KOPT-K1 (cell line): Measurements from ENCODE around the gene SDE2.

ENCODE experiments used
- H3K27ac ChIP-seq: fragments of 200-600 bp; sonication (generic); 2 replicates; pipeline ENCODE4 v1.5.1; 2016; ENCODE audit warnings: antibody characterized with exemption, mild to moderate bottlenecking, low read depth, low read length; ENCODE audit not compliant: poor library complexity, severe bottlenecking
- H3K36me3 ChIP-seq: fragments of 200-600 bp; sonication (generic); 2 replicates; pipeline ENCODE4 v1.5.1; 2017; ENCODE audit warnings: antibody characterized with exemption, mild to moderate bottlenecking, low read length, moderate library complexity; ENCODE audit not compliant: insufficient read depth
- H3K9me3 ChIP-seq: fragments of 200-600 bp; sonication (generic); 2 replicates; pipeline ENCODE4 v1.5.1; 2017; ENCODE audit warnings: antibody characterized with exemption, low read length, mild to moderate bottlenecking; ENCODE audit not compliant: insufficient read depth, poor library complexity, severe bottlenecking

SDE2 gene

DNA sequence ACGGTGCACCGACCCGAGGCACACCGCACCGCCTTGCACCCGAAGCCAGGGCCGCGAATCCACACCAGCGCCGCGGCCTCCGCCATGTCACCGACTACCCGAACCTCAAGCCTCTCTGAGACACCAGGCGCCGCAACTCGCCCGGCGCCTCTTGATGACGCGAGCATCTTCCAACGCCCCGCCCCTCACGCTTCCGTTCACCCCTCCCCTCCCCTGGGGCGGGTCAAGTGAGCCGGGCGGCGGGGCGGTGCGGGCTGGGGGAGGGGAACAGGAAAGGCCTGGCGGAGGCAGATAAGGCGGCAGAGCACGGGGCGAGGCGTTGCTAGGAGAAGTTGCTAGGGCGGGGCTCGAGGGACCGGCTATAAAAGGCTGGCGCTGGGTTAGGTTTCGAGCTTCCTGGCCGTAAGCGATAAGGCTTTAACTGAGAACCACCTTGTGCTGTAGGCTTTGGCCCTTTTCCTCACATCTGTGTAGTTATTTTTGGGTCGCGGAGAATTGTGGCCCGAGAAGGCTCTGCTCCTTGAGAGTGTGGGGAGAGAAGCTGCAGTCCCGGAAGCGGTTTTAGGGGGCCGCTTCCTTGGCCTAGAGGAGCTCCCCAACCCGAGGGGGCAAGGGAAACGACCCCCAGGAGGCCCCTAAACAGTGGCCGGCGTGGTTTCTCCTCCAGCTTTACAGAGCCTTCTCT, at the start of gene SDE2:
SDE2 (minus strand) TSS at position 117 of the 685 bp plus-strand sequence; CDS start at position 86, 31 bp downstream.
- Histone ChIP-seq H3K36me3 (peaks cover 18% of the 10 kb centered on the region), H3K9me3 (no peaks in the 10 kb centered on the region), H3K27ac (peak within 1 kb of the TSS; percentile 91)

DNA sequence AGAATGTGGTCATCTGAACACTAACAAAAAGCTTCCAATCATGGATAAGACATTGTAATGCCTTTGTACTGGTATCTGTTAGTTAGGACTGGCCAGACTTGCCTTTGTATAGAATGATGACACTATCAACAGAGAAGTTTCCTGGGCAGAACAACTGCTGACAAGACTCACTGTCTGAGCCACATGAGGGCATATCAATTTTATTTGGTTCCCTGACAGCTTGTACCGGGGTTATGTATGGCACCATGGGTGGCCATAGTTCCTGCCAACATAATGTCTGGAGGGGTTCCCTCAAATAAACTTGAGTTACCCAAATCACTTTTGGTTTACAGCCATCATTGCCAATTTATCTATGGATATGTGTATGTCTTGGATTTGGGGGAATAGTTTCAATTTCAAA, 49.7 kb upstream of the SDE2 start:
- H3K9me3 ChIP-seq = no peaks in the 10 kb centered on the region
- no peak overlapping the region for H3K27ac ChIP-seq
- no peaks in the 10 kb centered on the region for H3K36me3 ChIP-seq

DNA sequence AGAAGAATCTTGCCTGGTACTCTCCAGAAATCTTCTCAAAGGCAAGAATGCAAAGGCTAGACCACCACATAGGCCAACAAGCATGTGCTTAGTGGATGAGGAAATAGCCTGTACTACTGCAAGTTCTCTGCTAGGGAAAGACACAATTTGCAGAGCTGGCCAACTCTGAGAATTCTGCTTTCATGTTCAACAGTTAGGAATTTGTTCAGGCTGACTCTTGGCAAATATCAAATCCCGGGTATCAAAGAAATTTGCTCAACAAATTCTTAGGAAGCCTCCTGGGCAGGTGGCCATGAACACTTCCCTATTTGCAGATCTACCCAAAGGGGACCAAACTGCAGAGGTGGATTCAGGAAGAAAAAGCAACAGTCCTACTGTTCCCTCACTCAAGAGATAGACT, 48.4 kb upstream of the SDE2 start:
- Histone ChIP-seq H3K27ac (no peak overlapping the region), H3K9me3 (no peaks in the 10 kb centered on the region), H3K36me3 (no peaks in the 10 kb centered on the region)

DNA sequence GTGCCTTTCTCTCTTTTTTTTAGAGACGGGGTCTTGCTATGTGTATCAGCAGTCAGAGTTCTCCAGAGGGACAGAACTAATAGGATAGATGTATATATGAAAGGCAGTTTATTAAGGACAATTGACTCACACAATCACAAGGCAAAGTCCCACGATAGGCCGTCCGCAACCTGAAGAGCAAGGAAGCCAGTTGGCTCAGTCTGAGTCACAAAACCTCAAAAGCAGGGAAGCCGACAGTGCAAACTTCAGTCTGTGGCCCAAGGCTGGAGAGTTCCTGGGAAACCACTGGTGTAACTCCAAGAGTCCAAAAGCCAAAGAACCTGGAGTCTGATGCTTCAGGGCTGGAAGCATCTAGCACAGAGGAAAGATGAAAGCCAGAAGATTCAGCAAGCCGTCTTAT, 47.1 kb upstream of the SDE2 start:
- Histone ChIP-seq H3K9me3 (no peaks in the 10 kb centered on the region), H3K36me3 (no peaks in the 10 kb centered on the region), H3K27ac (no peak overlapping the region)

DNA sequence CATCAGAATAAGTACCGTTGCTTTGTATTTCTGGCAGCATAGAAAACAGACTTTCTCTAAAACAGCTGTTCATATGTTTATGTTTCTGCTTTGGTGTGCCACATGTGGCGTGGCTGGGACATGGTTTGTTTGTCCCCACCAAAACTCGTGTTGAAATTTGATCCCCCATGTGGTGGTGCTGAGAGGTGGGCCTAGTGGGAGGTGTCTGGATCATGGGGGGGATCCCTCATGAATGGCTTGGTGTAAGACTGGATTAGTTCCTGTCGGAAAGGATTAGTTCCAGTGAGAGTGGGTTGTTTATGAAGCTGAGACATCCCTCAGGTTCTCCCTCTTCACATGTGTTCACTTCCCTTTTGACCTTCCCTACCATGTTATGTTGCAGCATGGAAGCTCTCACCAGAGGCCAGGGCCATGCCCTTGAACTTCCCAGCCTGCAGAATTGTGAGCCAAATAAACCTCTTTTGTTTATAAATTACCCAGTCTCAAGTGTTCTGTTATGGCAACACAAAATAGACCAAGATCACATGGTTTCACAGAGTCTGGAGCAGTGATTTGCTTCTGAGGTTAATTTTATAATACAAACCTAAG, 45.5 kb upstream of the SDE2 start:
- no peak overlapping the region for H3K27ac ChIP-seq
- no peaks in the 10 kb centered on the region for H3K9me3 ChIP-seq
- no peaks in the 10 kb centered on the region for H3K36me3 ChIP-seq

DNA sequence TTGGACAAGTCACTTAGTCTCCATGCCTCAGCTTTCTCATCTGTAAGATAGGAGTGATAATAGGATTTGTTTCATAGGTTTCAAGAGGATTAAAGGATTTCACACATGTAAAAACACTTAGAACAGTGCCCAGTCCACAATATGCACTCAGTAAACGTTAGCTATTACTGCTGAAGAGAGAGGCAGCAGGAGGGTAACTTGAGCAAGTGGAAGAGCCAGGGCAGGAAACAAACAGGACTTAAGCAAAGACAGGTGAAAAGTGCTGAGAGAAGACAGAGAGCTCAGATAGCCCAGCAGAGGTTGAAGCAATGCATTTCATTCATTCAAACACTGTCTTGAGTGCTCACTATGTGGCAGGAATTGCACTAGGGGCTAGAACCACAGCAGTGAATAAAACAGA, 42.3 kb upstream of the SDE2 start:
- Histone ChIP-seq H3K36me3 (no peaks in the 10 kb centered on the region), H3K27ac (no peak overlapping the region), H3K9me3 (no peaks in the 10 kb centered on the region)

DNA sequence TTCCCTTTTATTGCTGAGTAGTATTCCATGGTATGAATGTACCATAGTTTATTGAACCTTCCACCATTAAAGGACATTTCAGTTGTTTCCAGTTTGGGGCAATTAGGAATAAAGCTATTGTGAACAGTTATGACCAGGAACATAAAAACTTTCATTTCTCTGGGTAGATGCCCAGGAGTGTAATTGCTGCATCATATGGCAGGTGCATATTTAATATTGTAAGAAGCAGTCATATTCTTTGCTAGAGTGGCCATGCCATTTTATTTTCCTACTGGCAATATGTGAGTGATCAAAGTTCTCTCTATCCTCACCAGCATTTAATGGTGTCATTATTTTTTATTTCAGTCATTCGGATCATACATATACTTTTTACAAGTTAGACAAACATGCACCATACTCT, 39.5 kb upstream of the SDE2 start:
- no peaks in the 10 kb centered on the region for H3K9me3 ChIP-seq
- no peaks in the 10 kb centered on the region for H3K36me3 ChIP-seq

DNA sequence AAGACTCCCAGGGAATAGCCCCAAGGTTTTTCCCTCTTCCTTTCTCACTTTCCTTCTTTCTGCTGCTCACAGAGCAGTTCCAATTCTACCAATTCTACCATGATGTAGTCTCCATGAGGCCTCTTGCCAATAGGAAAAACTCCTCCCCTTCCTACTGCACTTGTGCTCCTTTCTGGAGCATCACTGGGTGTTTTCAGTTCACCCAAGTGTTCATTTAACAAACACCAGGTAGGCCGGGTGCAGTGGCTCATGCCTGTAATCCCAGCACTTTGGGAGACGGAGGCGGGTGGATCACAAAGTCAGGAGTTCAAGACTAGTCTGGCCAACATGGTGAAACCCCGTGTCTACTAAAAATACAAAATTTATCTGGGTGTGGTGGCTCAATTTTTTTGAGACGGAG, 36.8 kb upstream of the SDE2 start:
- Histone ChIP-seq H3K9me3 (no peaks in the 10 kb centered on the region), H3K36me3 (no peaks in the 10 kb centered on the region), H3K27ac (no peak overlapping the region)

More for the DNA sequence above, 39.5 kb upstream of the SDE2 start:
- no peak overlapping the region for H3K27ac ChIP-seq

DNA sequence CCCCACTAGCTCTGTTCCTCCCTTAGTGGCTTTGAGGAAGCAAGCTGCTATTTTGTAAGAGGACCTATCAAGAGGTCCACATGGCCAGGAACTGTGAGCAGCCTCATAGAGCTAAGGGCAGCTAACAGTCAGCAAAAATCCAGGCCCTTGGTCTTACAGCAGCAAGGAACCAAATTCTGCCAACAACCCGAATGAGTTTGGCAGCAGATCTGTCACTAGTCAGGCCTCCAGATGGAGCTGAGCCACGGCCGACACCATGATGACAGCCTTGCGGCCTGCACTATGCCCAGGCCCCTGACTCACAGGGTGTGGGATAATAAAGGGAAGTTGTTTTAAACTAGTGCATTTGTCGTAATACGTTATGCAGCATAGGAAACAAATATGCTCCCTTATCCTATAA, 35.3 kb upstream of the SDE2 start:
- H3K27ac ChIP-seq = no peak overlapping the region
- H3K9me3 ChIP-seq = no peaks in the 10 kb centered on the region
- no peaks in the 10 kb centered on the region for H3K36me3 ChIP-seq

DNA sequence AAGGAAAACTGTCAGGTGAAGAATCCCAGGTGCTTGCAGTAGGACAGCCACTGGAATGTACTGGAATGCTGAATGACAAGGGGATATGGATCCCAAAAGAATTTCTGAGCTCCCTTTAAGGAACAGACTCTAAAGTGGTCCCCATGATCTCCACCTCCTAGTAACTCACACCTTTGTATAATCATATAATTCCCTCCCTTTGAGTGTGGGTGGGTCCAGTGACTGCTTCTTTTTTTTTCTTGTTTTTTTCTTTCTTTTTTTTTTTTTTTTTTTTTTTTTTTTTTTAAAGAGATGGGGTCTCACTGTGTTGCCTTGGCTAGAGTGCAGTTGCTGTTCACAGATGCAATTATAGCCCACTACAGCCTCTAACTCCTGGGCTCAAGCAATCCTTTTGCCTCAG, 34.8 kb upstream of the SDE2 start:
- Histone ChIP-seq H3K36me3 (no peaks in the 10 kb centered on the region), H3K9me3 (no peaks in the 10 kb centered on the region), H3K27ac (no peak overlapping the region)

DNA sequence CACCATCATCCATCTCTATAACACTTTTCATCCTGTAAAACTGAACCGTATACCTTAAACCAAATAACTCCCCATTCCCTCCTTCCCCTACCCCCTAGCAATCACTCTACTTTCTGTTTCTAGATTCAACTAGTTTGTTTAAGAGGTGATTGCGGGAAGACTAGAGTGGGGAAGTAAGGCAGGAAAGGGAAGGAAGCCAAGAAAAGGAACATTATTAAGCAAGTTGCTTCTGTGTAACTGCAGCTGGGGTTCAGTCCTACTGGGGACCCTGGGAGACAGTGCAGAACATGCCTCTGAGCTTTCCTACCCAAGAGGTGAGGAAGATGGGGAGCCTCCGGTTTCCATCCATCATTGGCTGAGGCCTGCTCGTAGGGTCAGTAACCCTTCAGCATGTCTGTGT, 34.4 kb upstream of the SDE2 start:
- no peak overlapping the region for H3K27ac ChIP-seq

DNA sequence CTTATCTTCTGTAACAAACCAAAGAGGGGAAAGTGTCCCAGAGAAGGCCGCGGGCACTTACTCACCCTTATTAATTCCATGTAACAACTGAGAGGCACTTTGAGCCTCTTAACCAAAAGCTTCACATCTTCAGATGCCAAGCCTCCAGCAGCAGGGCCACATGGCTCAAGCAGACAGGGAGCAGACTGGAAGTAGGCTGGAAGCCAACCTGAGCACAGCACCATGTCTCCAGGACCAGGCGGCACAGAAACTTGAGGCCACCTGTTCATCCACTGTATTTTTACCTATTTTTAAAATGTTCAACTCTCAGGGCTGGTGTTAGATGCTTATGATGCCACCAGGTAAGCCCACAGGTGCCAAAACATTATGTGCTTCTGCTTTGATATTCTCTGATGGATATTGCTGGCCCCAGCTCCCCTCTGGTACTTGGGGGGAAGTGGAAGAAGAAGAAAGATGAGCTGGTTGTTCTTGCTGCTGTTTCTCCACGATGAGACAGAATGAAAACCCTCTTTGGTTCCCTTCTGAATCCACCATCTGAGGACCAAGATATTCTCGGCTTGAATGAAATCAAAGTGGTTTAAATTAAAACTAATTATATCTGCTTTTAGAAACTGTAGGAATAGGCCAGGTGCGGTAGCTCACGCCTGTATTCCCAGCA, 30.6 kb upstream of the SDE2 start:
- no peaks in the 10 kb centered on the region for H3K9me3 ChIP-seq
- H3K27ac ChIP-seq = no peak overlapping the region
- no peaks in the 10 kb centered on the region for H3K36me3 ChIP-seq

More for the DNA sequence above, 34.4 kb upstream of the SDE2 start:
- H3K9me3 ChIP-seq = no peaks in the 10 kb centered on the region
- H3K36me3 ChIP-seq = no peaks in the 10 kb centered on the region

DNA sequence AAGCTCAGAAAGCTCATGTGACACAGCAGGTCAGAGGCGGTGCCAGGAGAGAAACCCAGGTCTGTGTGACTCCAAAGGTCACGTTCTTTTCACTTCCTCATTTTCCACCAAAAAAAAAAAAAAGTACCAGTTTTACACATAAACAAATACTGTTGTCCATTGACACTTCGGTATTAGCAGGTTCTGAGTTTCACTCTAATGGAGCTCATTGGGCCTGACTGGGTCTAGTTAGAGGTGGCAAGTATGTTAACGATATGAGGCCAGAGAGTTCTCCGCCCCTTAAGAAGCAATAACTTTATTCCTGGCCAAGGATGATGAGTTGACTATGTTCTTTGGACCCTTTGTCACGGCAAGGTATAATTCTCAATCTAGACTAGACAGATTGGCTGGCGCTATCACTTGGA, 30.0 kb upstream of the SDE2 start:
- H3K36me3 ChIP-seq = no peaks in the 10 kb centered on the region
- no peaks in the 10 kb centered on the region for H3K9me3 ChIP-seq
- H3K27ac ChIP-seq = no peak overlapping the region

DNA sequence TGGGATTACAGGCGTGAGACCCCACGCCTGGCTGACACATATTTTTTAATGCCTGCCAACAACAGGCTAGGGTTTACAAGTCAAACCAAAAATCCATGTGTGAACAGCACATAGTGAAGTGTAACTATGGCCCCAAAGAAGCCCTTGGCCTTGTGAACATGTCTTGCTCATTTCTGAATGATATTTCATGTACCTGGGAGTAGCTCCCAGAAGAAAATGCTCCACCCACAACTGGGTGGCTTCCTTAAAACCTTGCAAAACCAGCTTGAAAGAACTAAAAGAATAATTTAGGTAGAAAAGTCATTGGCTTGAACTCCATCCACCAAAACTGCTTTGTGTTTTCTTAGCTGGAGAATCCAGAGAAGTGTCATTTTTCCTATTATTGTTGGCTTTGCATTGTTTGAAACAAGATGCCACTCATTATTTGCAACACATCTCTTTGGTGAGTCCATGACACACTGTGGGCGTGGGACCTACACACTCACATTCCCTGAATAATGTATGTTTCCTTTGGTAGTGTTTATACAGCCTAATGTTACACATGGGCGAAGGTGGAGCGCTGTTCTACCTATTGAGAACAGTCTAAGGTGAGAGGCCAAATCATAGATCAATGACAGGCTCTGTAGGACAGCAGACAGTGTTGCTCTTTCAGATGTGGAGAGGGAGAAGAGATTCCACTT, 28.5 kb upstream of the SDE2 start:
- Histone ChIP-seq H3K9me3 (no peaks in the 10 kb centered on the region), H3K36me3 (no peaks in the 10 kb centered on the region), H3K27ac (no peak overlapping the region)

DNA sequence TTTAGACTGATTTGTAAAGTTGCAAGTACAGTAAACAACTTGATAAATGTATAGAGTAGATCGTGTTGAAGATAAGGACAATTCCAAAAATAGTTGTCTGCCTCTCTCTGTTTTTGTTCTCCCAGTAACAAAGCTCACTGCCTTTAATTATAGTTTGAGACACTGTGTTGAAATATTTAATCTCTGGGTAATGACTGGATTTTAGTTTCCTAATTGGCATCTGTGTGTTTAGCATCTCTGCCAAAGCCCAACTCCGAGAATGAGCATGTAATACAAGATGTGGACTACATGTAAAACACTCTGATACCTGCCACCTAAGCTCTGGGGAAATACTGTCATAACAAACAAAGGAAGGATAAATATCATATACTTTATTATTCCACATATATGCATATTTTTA, 27.7 kb upstream of the SDE2 start:
- Histone ChIP-seq H3K9me3 (no peaks in the 10 kb centered on the region), H3K36me3 (no peaks in the 10 kb centered on the region), H3K27ac (no peak overlapping the region)
